Fibroblast of villous mesenchyme (primary cell): ENCODE data around the gene CRHR1. TPM values are rescaled to one million over a fixed set of nuclear protein-coding genes. Genes with fewer than 3 reads are reported as not detected.

Source experiments
- DNase-seq: peaks from one replicate; pipeline ENCODE4 v3.0.0-alpha.2; 2010; ENCODE audit warnings: low read depth
- H3K4me3 ChIP-seq: 2 replicates; pipeline ENCODE4 v1.5.1; 2011; ENCODE audit warnings: low read depth, mild to moderate bottlenecking, low read length
- CTCF ChIP-seq: IDR thresholded peaks from 2 replicates; pipeline ENCODE4 v1.5.1; 2012; ENCODE audit warnings: low read depth, mild to moderate bottlenecking, low read length; ENCODE audit not compliant: insufficient read depth
- total RNA-seq: library from RNA; depleted of rRNA; stranded (reverse); fragments of >200 nt; gene quantifications from 2 replicates; pipeline ENCODE4 v1.2.3, GENCODE V29; 2012

Gene CRHR1
- total RNA-seq, 1 donor = not detected

DNA sequence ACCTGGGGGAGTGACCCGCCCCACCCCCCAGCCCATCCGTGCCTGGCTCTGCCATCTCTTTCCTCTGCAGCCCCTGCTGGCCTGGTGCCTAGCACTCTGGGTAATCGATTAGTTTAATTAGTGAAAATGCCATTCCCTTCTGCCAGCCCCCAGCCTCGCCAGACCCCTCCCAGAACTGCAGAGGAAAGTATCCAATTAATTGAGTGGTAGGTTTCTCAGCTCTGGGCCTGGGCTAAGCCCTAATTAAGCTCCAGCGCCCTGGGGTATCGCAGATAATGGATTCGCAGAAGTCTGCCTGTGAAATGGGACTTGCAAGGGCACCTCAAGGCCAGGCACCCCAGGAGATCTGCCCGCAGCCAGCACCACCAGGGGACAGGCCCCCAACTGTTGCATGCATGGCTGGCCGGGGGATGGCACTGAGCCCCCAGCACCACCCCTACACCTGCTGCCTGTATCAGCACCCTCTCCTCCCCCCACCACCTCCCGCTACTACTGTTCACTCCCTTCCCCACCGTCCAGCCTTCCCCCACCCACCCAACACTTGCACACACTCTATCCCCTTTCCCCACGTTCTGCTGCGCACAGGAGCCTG lies 40.9 kb downstream of the CRHR1 start:
- DNase-seq = no peak
- H3K4me3 ChIP-seq = no peak overlapping the region
- TF ChIP-seq CTCF = no peak

DNA sequence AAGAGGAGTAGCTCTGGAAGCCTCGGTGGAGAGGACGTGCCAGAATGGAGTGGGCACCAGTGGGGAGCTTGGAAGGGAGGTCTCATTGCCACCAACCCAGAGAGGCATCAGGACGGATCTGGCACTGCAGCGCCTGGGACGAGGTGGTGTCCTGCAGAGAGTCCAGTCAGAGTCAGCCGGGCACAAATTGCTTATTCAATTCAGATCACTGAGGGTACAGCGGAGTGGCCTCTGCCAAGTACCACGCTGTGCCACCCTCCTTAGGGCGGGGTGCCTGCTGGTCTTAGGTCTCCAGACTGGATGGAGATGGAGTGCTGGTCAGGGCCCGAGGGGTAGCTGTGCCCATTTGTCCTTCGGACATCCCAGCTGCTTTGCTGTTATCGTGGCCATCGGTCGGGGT lies 41.7 kb downstream of the CRHR1 start:
- TF ChIP-seq CTCF = no peak
- no peak for DNase-seq
- H3K4me3 ChIP-seq = no peak overlapping the region

DNA sequence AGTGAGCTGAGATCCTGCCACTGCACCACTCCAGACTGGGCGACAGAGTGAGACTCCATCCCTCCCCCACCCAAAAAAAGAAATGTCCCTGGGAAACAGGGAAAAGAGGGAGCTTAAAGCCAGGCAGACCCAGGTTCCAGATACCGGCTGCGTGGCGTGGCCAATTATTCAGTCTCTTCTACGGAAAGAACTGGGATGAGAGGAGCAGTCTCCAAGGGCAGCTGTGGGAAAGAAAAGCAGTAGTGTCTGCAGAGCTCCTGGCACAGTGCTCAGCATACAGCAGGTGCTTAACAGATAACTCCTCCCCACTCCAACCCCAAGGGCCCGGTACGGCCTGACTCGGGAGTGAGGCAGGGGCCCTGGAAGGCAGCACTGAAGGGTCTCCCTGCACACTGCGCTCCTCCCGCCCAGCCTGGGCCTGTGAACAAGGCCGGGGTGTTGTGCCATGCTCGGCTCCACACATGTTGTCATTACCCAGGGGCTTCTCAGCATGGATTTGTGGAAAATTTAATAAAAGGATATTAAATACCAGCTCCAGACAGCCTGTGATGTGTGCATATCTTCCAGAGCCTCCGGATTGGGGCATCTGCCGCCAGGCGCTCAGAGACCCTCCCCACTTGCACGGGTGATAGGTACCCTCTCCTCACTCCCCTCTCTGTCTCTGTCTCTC lies 42.9 kb downstream of the CRHR1 start:
- TF ChIP-seq CTCF = no peak
- DNase-seq = no peak
- H3K4me3 ChIP-seq = no peak overlapping the region

DNA sequence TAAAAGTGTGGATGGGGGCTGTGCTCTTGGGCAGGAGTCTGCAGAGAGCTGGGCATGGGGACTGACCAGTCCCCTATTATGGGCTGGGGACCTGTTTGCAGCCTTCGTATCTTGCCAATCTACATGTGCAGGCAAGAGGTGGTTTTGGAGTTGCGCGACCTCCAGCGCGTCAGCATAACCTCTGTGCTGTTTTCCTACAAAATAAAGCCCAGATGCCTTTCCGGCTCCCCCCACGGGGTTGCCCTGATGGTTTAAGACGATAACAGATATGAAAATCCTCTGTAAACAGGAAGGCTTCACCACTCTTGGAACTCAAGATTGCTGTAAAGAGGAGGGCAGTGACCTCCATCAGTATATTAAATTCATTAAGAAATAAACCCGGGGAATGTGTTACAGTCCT lies 44.1 kb downstream of the CRHR1 start:
- TF ChIP-seq CTCF = no peak
- no peak overlapping the region for H3K4me3 ChIP-seq
- DNase-seq = peak; percentile 34

- TF ChIP-seq CTCF = no peak
- DNase-seq = peak; percentile 50
- no peak overlapping the region for H3K4me3 ChIP-seq
Measured at GRCh38 chr17:45828582-45829133, 44.5 kb downstream of the CRHR1 start.

- H3K4me3 ChIP-seq = no peak overlapping the region
- DNase-seq = no peak
- no peak for TF ChIP-seq CTCF
Measured at GRCh38 chr17:45833920-45834319, 49.8 kb downstream of the CRHR1 start.
